Measurements from ENCODE around the gene NHLRC1. TPM values are rescaled to one million over a fixed set of nuclear protein-coding genes. Genes with fewer than 3 reads are reported as not detected.
A peak's percentile ranks its signal among the peaks of the same experiment; 100 is the strongest.

Gene NHLRC1
- total RNA-seq, 2 experiments from 2014 or later = 0.10 to 0.19 TPM

GRCh38 chr6:18132346-18132745, 9.9 kb upstream of the NHLRC1 start:
- ChIA-PET CTCF (no interaction called here), POLR2A (no interaction called here)
- no peak for DNase-seq
- peaks cover 9% of the 10 kb centered on the region for H3K4me1 Mint-ChIP-seq (ENCODE audit: low read depth)
- H3K27me3 Mint-ChIP-seq = no peaks in the 10 kb centered on the region
- no peak overlapping the region for H3K27ac Mint-ChIP-seq
- intact Hi-C loops (cut with micrococcal nuclease) = no loop called here
- no peaks in the 10 kb centered on the region for H3K9me3 Mint-ChIP-seq
- H3K4me3 Mint-ChIP-seq = no peak overlapping the region
- peaks cover 21% of the 10 kb centered on the region for H3K36me3 Mint-ChIP-seq

- ChIA-PET POLR2A (no interaction called here), CTCF (no interaction called here)
- intact Hi-C loops (cut with micrococcal nuclease) = loop anchor here (10.0 kb wide), 1 partner anchor 541 kb away; no protein-coding TSS in a partner anchor
- Mint-ChIP-seq H3K27me3 (peaks cover 11% of the 10 kb centered on the region), H3K9me3 (no peaks in the 10 kb centered on the region), H3K36me3 (no peaks in the 10 kb centered on the region), H3K27ac (no peak overlapping the region), H3K4me1 (ENCODE audit: low read depth) (peaks cover 13% of the 10 kb centered on the region), H3K4me3 (no peak overlapping the region)
- DNase-seq = no peak
Observed at GRCh38 chr6:18126121-18126520, 3.6 kb upstream of the NHLRC1 start.

GRCh38 chr6:18121580-18122127, 823 bp downstream of the NHLRC1 start:
- H3K4me3 Mint-ChIP-seq = peak overlapping the region; percentile 30
- ChIA-PET POLR2A (no interaction called here), CTCF (interaction anchor here (0.5 to 1.1 kb wide), 3 partner anchors 45 to 150 kb away, joined by 3 to 4 read pairs (median 3); partner anchors contain the start of gene KIF13A)
- peaks cover 24% of the 10 kb centered on the region for H3K27me3 Mint-ChIP-seq
- peaks cover 13% of the 10 kb centered on the region for H3K4me1 Mint-ChIP-seq (ENCODE audit: low read depth)
- no peak overlapping the region for H3K27ac Mint-ChIP-seq
- H3K9me3 Mint-ChIP-seq = peaks cover 8% of the 10 kb centered on the region
- intact Hi-C loops (cut with micrococcal nuclease) = loop anchor here (1.0 to 10.0 kb wide), 4 partner anchors 32 to 965 kb away; no protein-coding TSS in a partner anchor
- peak; percentile 9 for DNase-seq
- H3K36me3 Mint-ChIP-seq = peaks cover 4% of the 10 kb centered on the region

GRCh38 chr6:18119236-18119635, 3.2 kb downstream of the NHLRC1 start:
- peaks cover 4% of the 10 kb centered on the region for H3K36me3 Mint-ChIP-seq
- no peak for DNase-seq
- ChIA-PET CTCF (no interaction called here), POLR2A (no interaction called here)
- intact Hi-C loops (cut with micrococcal nuclease) = loop anchor here (10.0 kb wide), 1 partner anchor 1104 kb away; no protein-coding TSS in a partner anchor
- H3K4me1 Mint-ChIP-seq (ENCODE audit: low read depth) = peaks cover 23% of the 10 kb centered on the region
- peaks cover 8% of the 10 kb centered on the region for H3K9me3 Mint-ChIP-seq
- no peak overlapping the region for H3K27ac Mint-ChIP-seq
- peaks cover 27% of the 10 kb centered on the region for H3K27me3 Mint-ChIP-seq
- H3K4me3 Mint-ChIP-seq = no peak overlapping the region

GRCh38 chr6:18118330-18118729, 4.1 kb downstream of the NHLRC1 start:
- H3K36me3 Mint-ChIP-seq = peaks cover 4% of the 10 kb centered on the region
- DNase-seq = no peak
- peaks cover 23% of the 10 kb centered on the region for H3K4me1 Mint-ChIP-seq (ENCODE audit: low read depth)
- no peak overlapping the region for H3K27ac Mint-ChIP-seq
- CTCF ChIA-PET = no interaction called here
- peaks cover 8% of the 10 kb centered on the region for H3K9me3 Mint-ChIP-seq
- H3K27me3 Mint-ChIP-seq = peaks cover 31% of the 10 kb centered on the region
- no peak overlapping the region for H3K4me3 Mint-ChIP-seq
- intact Hi-C loops (cut with micrococcal nuclease) = loop anchor here (10.0 kb wide), 1 partner anchor 1104 kb away; no protein-coding TSS in a partner anchor
- POLR2A ChIA-PET = no interaction called here

GRCh38 chr6:18117136-18117535, 5.3 kb downstream of the NHLRC1 start:
- no peak for DNase-seq
- CTCF ChIA-PET = no interaction called here
- intact Hi-C loops (cut with micrococcal nuclease) = loop anchor here (10.0 kb wide), 1 partner anchor 1102 kb away; no protein-coding TSS in a partner anchor
- Mint-ChIP-seq H3K4me1 (ENCODE audit: low read depth) (peaks cover 16% of the 10 kb centered on the region), H3K4me3 (no peak overlapping the region), H3K9me3 (peaks cover 8% of the 10 kb centered on the region), H3K36me3 (peaks cover 4% of the 10 kb centered on the region), H3K27ac (no peak overlapping the region), H3K27me3 (peaks cover 33% of the 10 kb centered on the region)
- POLR2A ChIA-PET = no interaction called here

- DNase-seq = peak; percentile 10
- Mint-ChIP-seq H3K9me3 (peaks cover 8% of the 10 kb centered on the region), H3K27me3 (peaks cover 35% of the 10 kb centered on the region), H3K27ac (peak overlapping the region; percentile 38), H3K4me1 (ENCODE audit: low read depth) (peaks cover 10% of the 10 kb centered on the region), H3K4me3 (peak overlapping the region; percentile 35), H3K36me3 (peaks cover 2% of the 10 kb centered on the region)
- CTCF ChIA-PET = no interaction called here
- POLR2A ChIA-PET = interaction anchor here (1.0 kb wide), 1 partner anchor 122 kb away, joined by 3 read pairs; no protein-coding TSS in a partner anchor
- intact Hi-C loops (cut with micrococcal nuclease) = loop anchor here (1.0 to 10.0 kb wide), 3 partner anchors 122 to 1101 kb away; no protein-coding TSS in a partner anchor
Observed at GRCh38 chr6:18115356-18115755, 7.1 kb downstream of the NHLRC1 start.

- H3K4me3 Mint-ChIP-seq = no peak overlapping the region
- peaks cover 17% of the 10 kb centered on the region for H3K9me3 Mint-ChIP-seq
- CTCF ChIA-PET = no interaction called here
- peaks cover 2% of the 10 kb centered on the region for H3K4me1 Mint-ChIP-seq (ENCODE audit: low read depth)
- DNase-seq = no peak
- H3K36me3 Mint-ChIP-seq = peaks cover 8% of the 10 kb centered on the region
- POLR2A ChIA-PET = no interaction called here
- intact Hi-C loops (cut with micrococcal nuclease) = loop anchor here (10.0 kb wide), 1 partner anchor 1095 kb away; no protein-coding TSS in a partner anchor
- peaks cover 31% of the 10 kb centered on the region for H3K27me3 Mint-ChIP-seq
- H3K27ac Mint-ChIP-seq = no peak overlapping the region
Observed at GRCh38 chr6:18110162-18110561, 12.3 kb downstream of the NHLRC1 start.

GRCh38 chr6:18107061-18107460, 15.4 kb downstream of the NHLRC1 start:
- ChIA-PET POLR2A (no interaction called here), CTCF (no interaction called here)
- no peak for DNase-seq
- no peak overlapping the region for H3K4me3 Mint-ChIP-seq
- H3K36me3 Mint-ChIP-seq = peaks cover 8% of the 10 kb centered on the region
- peaks cover 17% of the 10 kb centered on the region for H3K9me3 Mint-ChIP-seq
- H3K27me3 Mint-ChIP-seq = peaks cover 23% of the 10 kb centered on the region
- no peak overlapping the region for H3K27ac Mint-ChIP-seq
- H3K4me1 Mint-ChIP-seq (ENCODE audit: low read depth) = no peaks in the 10 kb centered on the region
- intact Hi-C loops (cut with micrococcal nuclease) = no loop called here

GRCh38 chr6:18102783-18103509, 19.5 kb downstream of the NHLRC1 start:
- ChIA-PET CTCF (no interaction called here), POLR2A (no interaction called here)
- H3K27ac Mint-ChIP-seq = no peak overlapping the region
- peaks cover 17% of the 10 kb centered on the region for H3K9me3 Mint-ChIP-seq
- H3K4me3 Mint-ChIP-seq = no peak overlapping the region
- H3K36me3 Mint-ChIP-seq = peaks cover 8% of the 10 kb centered on the region
- H3K4me1 Mint-ChIP-seq (ENCODE audit: low read depth) = no peaks in the 10 kb centered on the region
- intact Hi-C loops (cut with micrococcal nuclease) = no loop called here
- DNase-seq = no peak
- H3K27me3 Mint-ChIP-seq = peaks cover 25% of the 10 kb centered on the region

- Mint-ChIP-seq H3K9me3 (peaks cover 12% of the 10 kb centered on the region), H3K36me3 (peaks cover 5% of the 10 kb centered on the region), H3K4me3 (no peak overlapping the region), H3K27ac (no peak overlapping the region), H3K27me3 (peaks cover 31% of the 10 kb centered on the region), H3K4me1 (ENCODE audit: low read depth) (no peaks in the 10 kb centered on the region)
- DNase-seq = no peak
- intact Hi-C loops (cut with micrococcal nuclease) = no loop called here
- ChIA-PET POLR2A (no interaction called here), CTCF (no interaction called here)
Observed at GRCh38 chr6:18101873-18102272, 20.6 kb downstream of the NHLRC1 start.

GRCh38 chr6:18101271-18101670, 21.2 kb downstream of the NHLRC1 start:
- Mint-ChIP-seq H3K4me1 (ENCODE audit: low read depth) (no peaks in the 10 kb centered on the region), H3K4me3 (no peak overlapping the region), H3K9me3 (peaks cover 7% of the 10 kb centered on the region), H3K27ac (no peak overlapping the region), H3K27me3 (peaks cover 31% of the 10 kb centered on the region), H3K36me3 (peaks cover 5% of the 10 kb centered on the region)
- POLR2A ChIA-PET = no interaction called here
- no peak for DNase-seq
- intact Hi-C loops (cut with micrococcal nuclease) = no loop called here
- CTCF ChIA-PET = no interaction called here

- H3K27me3 Mint-ChIP-seq = peaks cover 26% of the 10 kb centered on the region
- H3K36me3 Mint-ChIP-seq = no peaks in the 10 kb centered on the region
- no peak for DNase-seq
- CTCF ChIA-PET = no interaction called here
- H3K27ac Mint-ChIP-seq = no peak overlapping the region
- H3K4me3 Mint-ChIP-seq = no peak overlapping the region
- no peaks in the 10 kb centered on the region for H3K9me3 Mint-ChIP-seq
- no peaks in the 10 kb centered on the region for H3K4me1 Mint-ChIP-seq (ENCODE audit: low read depth)
- intact Hi-C loops (cut with micrococcal nuclease) = no loop called here
- POLR2A ChIA-PET = no interaction called here
Observed at GRCh38 chr6:18100296-18100695, 22.2 kb downstream of the NHLRC1 start.
